Measurements from ENCODE around the gene EYA2.

The EYA2 gene

DNA sequence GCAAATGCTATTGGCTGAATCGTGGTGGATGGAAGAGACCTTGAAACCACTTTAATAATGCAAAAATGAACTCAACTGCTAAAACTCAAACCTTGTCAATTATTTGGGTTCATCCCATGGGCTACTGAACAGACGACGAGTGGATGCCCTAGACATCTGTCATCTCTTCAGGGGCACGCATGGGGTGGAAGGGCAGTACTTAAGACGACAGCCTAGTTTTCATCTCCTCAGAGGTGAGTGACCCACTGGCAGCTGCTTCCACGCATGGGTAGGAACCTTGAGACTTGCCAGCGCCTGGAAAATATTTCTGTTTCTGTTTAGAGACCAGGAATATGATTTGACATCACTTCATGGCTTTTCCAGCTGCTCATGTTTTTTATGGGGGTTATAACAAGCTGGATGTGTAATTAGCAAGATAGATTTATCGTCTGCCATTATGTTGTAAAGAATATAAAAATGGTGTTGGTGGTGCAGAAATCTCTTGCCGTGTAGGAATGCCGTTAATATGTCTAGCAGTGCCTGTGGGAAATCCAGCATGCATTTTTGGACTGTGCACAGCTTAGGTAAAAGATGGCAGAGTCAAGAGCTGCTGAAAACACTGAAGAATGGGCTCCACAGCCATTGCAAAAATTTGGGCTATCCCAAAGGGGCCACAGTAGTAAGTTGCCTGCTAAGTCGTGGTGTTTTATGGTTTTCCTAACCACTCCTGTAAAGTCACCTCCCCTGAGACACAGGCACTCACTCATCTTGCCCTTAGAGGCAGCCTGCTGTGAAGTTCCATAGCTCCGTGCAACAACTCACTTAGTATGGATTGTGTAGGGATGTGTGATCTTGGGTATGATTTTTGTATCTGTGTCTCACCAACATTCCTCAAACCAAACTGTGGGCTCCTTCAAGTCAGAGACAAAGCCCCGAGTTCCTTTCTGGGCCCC, 203.3 kb downstream of the EYA2 start:
- H3K9me3 Mint-ChIP-seq: peaks cover 7% of the 10 kb centered on the region
- no peak overlapping the region for H3K4me3 Mint-ChIP-seq
- no peaks in the 10 kb centered on the region for H3K36me3 Mint-ChIP-seq (ENCODE audit: insufficient read depth)
- no peak overlapping the region for H3K27ac Mint-ChIP-seq (ENCODE audit: low read depth)
- peaks cover 54% of the 10 kb centered on the region for H3K27me3 Mint-ChIP-seq
- ATAC-seq (replicated peaks; ENCODE audit: extremely low read depth, poor library complexity, severe bottlenecking) (no peak), DNase-seq (ENCODE audit: low spot score in 2 of 2) (no peak)
- H3K4me1 Mint-ChIP-seq: no peaks in the 10 kb centered on the region

DNA sequence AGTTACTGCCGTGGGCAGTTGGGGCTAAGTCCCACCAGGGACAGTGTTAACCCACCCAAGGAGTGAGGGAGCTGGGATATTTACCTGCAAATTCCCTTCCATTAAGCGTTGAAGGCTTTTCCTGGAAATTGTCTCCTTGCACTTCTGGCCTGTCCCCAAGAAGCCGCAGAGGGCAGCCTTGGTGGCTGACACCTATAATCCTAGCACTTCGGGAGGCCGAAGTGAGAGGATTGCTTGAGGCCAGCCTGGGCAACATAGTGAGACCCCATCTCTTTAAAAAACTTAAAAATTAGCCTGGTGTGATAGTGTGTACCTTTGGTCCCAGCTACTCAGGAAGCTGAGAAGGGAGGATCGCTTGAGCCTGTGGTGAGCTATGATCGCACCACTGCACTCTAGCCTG, 204.4 kb downstream of the EYA2 start:
- Mint-ChIP-seq H3K4me3 (no peak overlapping the region), H3K27me3 (peaks cover 51% of the 10 kb centered on the region), H3K27ac (ENCODE audit: low read depth) (no peak overlapping the region), H3K4me1 (no peaks in the 10 kb centered on the region), H3K36me3 (ENCODE audit: insufficient read depth) (no peaks in the 10 kb centered on the region), H3K9me3 (peaks cover 14% of the 10 kb centered on the region)
- no peak for ATAC-seq (replicated peaks; ENCODE audit: extremely low read depth, poor library complexity, severe bottlenecking)
- DNase-seq (ENCODE audit: low spot score in 2 of 2): no peak

DNA sequence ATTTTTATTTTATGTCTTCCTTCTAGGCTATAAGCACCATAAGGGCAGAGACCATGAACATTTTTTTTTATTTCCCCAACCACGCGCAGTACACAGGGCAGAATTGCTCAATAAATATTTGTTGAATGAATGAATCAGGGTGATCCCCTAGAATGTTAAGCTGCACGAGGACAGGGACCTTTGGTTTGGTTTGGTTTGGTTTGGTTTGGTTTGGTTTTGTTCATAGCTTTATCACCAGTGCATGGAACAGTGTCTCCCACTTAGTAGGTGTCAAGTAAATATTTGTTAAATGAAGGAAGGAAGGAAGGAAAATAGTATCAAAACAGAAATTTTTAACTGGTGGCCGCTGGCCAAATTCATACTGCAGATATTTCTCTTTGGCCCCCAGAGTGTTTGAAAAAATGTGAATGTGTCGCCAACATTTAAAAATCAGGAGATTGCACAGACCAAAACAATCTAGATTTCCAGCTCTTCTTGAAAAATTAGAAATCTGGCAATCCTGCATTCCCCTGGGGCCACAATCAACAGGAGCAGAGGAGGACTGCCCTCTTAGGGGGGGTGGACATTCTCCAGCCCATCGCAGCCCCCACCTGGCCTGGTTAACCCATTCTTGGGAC, 205.3 kb downstream of the EYA2 start:
- Mint-ChIP-seq H3K9me3 (peaks cover 14% of the 10 kb centered on the region), H3K4me3 (no peak overlapping the region), H3K27ac (ENCODE audit: low read depth) (no peak overlapping the region), H3K4me1 (no peaks in the 10 kb centered on the region), H3K27me3 (peaks cover 50% of the 10 kb centered on the region), H3K36me3 (ENCODE audit: insufficient read depth) (no peaks in the 10 kb centered on the region)
- ATAC-seq (replicated peaks; ENCODE audit: extremely low read depth, poor library complexity, severe bottlenecking) (no peak), DNase-seq (ENCODE audit: low spot score in 2 of 2) (no peak)

DNA sequence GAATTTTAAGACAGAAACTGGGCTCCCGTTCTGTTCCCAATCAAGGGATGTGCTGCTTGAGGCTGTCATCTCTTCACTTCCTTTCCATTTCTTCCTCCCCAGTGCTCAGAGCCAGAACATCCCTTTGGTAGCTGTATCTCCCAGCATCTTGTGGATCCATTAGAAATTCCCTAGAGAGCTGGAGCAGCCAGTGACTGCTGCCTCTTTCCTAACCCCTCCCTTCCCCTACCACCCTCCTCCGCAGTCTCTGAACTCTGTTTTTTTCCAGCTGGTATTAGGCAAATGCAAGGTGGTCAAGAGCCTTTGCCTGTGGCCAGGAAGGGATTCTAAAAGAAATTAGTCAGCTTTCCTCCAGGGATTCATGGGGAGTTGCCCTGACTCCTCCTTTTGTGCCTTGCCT, 208.0 kb downstream of the EYA2 start:
- no peak overlapping the region for H3K4me3 Mint-ChIP-seq
- DNase-seq (ENCODE audit: low spot score in 2 of 2) (no peak), ATAC-seq (replicated peaks; ENCODE audit: extremely low read depth, poor library complexity, severe bottlenecking) (no peak)
- H3K9me3 Mint-ChIP-seq: peaks cover 8% of the 10 kb centered on the region
- no peaks in the 10 kb centered on the region for H3K36me3 Mint-ChIP-seq (ENCODE audit: insufficient read depth)
- no peaks in the 10 kb centered on the region for H3K4me1 Mint-ChIP-seq
- H3K27me3 Mint-ChIP-seq: peaks cover 67% of the 10 kb centered on the region
- H3K27ac Mint-ChIP-seq (ENCODE audit: low read depth): no peak overlapping the region

DNA sequence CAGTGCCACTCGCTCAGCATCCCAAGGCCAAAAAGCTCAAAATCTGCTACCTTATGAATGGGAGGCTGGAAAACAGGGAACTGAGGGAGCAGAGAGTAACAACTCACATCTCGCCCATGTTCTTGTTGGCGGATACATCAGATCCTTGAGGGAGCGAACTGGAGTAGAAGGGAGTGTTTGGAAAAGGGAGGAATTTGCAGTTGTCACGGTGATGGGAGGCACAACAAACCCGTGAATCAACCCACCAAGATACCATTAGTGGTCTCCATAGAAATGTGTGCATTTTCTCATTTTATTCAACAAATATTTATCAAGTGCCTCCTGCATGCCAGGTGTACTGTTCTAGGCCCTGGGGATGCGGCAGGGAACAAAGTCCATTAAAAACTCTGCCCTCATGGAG, 212.1 kb downstream of the EYA2 start:
- H3K9me3 Mint-ChIP-seq: peaks cover 8% of the 10 kb centered on the region
- no peaks in the 10 kb centered on the region for H3K36me3 Mint-ChIP-seq (ENCODE audit: insufficient read depth)
- ATAC-seq (replicated peaks; ENCODE audit: extremely low read depth, poor library complexity, severe bottlenecking) (no peak), DNase-seq (ENCODE audit: low spot score in 2 of 2) (no peak)
- H3K27ac Mint-ChIP-seq (ENCODE audit: low read depth): no peak overlapping the region
- no peak overlapping the region for H3K4me3 Mint-ChIP-seq
- H3K27me3 Mint-ChIP-seq: peaks cover 41% of the 10 kb centered on the region
- no peaks in the 10 kb centered on the region for H3K4me1 Mint-ChIP-seq

DNA sequence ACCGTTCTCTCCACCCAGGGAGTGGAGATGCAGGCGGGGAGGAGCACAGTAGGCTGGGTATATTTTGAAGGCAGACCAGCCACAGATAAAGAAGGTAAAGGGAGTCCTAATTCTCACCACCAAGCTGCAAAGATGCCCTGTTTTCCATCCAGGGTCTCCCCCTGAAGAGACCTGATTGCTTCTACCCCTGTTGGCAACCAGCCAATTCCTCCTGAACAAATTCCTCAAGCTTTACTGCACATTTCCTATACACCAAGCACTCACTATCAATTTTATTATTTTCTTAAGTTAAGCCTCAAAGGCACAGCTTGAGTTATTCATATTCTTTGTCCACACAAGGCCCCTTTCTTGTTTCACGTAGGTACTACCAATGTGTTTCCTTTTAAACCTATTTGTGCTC, 214.4 kb downstream of the EYA2 start:
- ATAC-seq (replicated peaks; ENCODE audit: extremely low read depth, poor library complexity, severe bottlenecking) (no peak), DNase-seq (ENCODE audit: low spot score in 2 of 2) (no peak)
- Mint-ChIP-seq H3K27me3 (peaks cover 26% of the 10 kb centered on the region), H3K4me1 (no peaks in the 10 kb centered on the region), H3K4me3 (no peak overlapping the region), H3K36me3 (ENCODE audit: insufficient read depth) (no peaks in the 10 kb centered on the region), H3K27ac (ENCODE audit: low read depth) (no peak overlapping the region), H3K9me3 (no peaks in the 10 kb centered on the region)

DNA sequence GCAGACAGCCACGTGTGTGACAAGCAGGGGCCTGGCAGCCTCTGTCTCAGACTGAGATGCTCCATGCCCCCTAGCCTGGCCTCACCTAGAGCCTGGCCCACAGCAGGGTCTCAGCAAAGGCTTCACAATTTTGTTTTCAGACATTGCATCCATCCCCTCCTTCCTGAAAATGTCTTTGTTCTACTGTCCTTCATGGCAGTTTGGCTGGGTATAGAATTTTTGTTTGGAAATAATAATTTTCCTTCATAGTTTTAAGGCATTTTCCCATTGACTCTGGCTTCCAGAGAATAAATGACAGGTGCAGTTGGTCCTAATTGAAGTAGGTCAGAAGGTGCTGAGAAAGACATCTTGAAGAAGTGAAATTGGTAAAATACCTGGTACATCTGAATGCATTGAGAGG, 216.2 kb downstream of the EYA2 start:
- Mint-ChIP-seq H3K4me3 (no peak overlapping the region), H3K9me3 (peaks cover 4% of the 10 kb centered on the region), H3K27me3 (peaks cover 20% of the 10 kb centered on the region), H3K4me1 (no peaks in the 10 kb centered on the region), H3K27ac (ENCODE audit: low read depth) (no peak overlapping the region), H3K36me3 (ENCODE audit: insufficient read depth) (no peaks in the 10 kb centered on the region)
- DNase-seq (ENCODE audit: low spot score in 2 of 2) (no peak), ATAC-seq (replicated peaks; ENCODE audit: extremely low read depth, poor library complexity, severe bottlenecking) (no peak)

DNA sequence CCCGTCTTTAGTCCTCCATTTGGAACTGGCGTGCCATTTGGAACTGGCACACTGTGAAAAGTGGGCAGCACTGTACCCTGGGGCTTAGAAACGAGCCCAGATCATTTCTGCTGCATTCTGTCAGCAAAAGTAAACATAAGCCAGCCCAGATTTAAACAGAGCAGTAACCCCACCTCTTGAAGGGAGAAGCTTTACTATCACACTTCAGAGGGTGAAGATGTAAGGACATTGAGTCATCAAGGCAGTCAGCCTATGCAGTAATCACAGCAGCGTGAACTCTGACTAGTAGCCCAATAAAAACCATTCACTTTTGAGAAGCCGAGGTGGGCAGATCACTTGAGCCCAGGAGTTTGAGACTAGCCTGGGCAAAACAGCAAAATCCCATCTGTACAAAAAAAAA, 216.9 kb downstream of the EYA2 start:
- Mint-ChIP-seq H3K9me3 (peaks cover 6% of the 10 kb centered on the region), H3K27ac (ENCODE audit: low read depth) (no peak overlapping the region), H3K4me1 (no peaks in the 10 kb centered on the region), H3K36me3 (ENCODE audit: insufficient read depth) (no peaks in the 10 kb centered on the region), H3K27me3 (peaks cover 20% of the 10 kb centered on the region), H3K4me3 (no peak overlapping the region)
- ATAC-seq (replicated peaks; ENCODE audit: extremely low read depth, poor library complexity, severe bottlenecking) (no peak), DNase-seq (ENCODE audit: low spot score in 2 of 2) (no peak)

DNA sequence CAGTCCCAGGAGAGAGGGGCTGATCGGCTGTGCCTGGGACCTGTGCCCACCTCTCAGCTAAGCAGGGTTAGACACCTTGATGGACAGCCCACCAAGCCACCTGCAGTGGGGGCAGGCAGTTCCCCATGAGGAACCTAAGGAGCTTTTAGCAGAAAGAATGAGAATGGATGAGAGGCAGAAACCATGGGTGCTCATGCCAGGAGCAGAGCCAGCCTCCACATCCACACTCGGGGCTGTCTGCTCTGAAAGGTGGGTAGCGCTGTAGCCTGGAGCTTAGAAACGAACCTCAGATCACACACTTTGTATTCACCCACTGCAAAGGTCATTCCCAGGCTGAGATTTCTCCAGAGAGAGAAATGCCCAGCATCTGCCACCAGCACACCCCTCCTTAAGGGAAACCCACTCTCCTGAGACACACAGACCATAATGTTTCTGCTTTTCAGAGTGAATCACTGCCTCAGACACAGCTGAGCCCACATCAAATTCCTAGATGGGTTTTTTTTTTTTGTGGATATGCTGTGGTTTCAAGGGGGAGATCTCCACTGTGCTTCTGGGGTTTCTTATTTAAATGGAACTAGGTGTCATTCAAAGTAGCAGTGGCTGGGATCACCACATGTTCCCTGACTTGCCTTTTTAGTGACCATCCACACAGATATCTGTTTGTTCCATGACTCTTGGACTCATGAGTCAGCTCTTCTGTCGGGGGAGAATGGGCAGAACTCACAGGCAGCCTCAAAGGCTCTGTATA, 218.9 kb downstream of the EYA2 start:
- peaks cover 6% of the 10 kb centered on the region for H3K9me3 Mint-ChIP-seq
- ATAC-seq (replicated peaks; ENCODE audit: extremely low read depth, poor library complexity, severe bottlenecking) (no peak), DNase-seq (ENCODE audit: low spot score in 2 of 2) (no peak)
- H3K4me1 Mint-ChIP-seq: no peaks in the 10 kb centered on the region
- H3K36me3 Mint-ChIP-seq (ENCODE audit: insufficient read depth): no peaks in the 10 kb centered on the region
- H3K27ac Mint-ChIP-seq (ENCODE audit: low read depth): no peak overlapping the region
- peaks cover 36% of the 10 kb centered on the region for H3K27me3 Mint-ChIP-seq
- no peak overlapping the region for H3K4me3 Mint-ChIP-seq

DNA sequence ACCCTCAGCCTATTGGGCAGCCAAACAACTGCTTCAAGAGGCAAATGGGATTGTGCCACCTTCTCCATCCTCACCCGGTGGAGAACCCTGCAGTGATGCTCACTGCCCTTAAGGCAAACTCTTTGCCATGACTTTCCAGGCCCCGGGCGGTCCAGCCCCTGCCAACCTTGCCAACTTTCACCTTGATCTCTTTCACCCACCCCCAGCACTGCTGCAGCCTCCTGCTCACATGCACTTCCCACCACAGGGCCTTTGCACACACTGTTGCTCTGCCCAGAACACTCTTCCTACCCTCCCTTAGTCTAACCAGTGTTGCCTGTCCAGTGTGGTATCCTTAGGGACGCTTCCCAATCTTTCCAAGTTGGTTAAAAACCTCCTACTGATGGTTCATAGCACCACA, 221.1 kb downstream of the EYA2 start:
- Mint-ChIP-seq H3K27ac (ENCODE audit: low read depth) (no peak overlapping the region), H3K4me1 (no peaks in the 10 kb centered on the region), H3K27me3 (peaks cover 51% of the 10 kb centered on the region), H3K9me3 (peaks cover 6% of the 10 kb centered on the region), H3K4me3 (no peak overlapping the region), H3K36me3 (ENCODE audit: insufficient read depth) (no peaks in the 10 kb centered on the region)
- ATAC-seq (replicated peaks; ENCODE audit: extremely low read depth, poor library complexity, severe bottlenecking) (no peak), DNase-seq (ENCODE audit: low spot score in 2 of 2) (no peak)

DNA sequence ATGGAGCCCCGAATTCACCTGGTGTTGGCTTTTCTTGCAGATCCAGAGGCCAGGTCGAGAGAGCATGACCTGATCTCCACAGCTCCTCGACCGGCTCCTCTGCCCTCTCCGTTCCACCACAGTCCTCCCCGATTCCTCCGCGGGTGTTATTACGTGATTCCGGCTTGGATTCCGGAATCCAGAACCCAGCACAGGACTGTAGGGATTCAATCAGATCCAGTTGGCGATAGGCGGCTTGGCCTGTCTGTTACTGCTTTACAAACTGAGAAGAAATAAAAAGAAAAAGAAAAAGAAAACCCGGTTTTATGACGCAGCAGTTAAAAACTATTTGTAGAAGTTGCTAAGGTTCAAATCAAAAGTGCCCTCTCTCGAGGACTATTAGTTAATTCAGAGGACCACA, 222.7 kb downstream of the EYA2 start:
- no peaks in the 10 kb centered on the region for H3K36me3 Mint-ChIP-seq (ENCODE audit: insufficient read depth)
- no peak for ATAC-seq (replicated peaks; ENCODE audit: extremely low read depth, poor library complexity, severe bottlenecking)
- no peak overlapping the region for H3K4me3 Mint-ChIP-seq

DNA sequence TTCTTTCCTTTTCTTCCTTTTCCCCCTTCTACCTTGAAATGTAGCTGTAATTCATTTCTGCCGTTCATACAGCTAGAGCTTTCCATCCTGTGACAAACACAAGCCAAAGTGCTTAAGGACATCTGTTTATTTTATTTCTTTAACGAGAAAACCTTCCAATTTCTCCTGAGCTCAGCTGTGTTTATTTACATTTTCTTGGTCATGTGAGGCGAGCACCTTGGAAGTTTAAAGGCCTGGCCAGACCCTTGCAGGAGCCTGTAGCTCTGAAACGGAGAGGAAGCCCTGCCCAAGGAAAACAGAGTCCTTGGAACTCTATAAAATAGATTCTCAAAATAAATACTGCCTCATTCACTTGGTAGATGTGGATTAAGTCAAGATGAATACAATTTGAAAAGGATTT, 223.1 kb downstream of the EYA2 start:
- Mint-ChIP-seq H3K4me3 (no peak overlapping the region), H3K36me3 (ENCODE audit: insufficient read depth) (no peaks in the 10 kb centered on the region), H3K27ac (ENCODE audit: low read depth) (no peak overlapping the region), H3K9me3 (peaks cover 6% of the 10 kb centered on the region), H3K27me3 (peaks cover 60% of the 10 kb centered on the region), H3K4me1 (no peaks in the 10 kb centered on the region)
- DNase-seq (ENCODE audit: low spot score in 2 of 2): no peak
- no peak for ATAC-seq (replicated peaks; ENCODE audit: extremely low read depth, poor library complexity, severe bottlenecking)

More for the DNA sequence above, 222.7 kb downstream of the EYA2 start:
- Mint-ChIP-seq H3K9me3 (peaks cover 6% of the 10 kb centered on the region), H3K4me1 (no peaks in the 10 kb centered on the region), H3K27me3 (peaks cover 60% of the 10 kb centered on the region), H3K27ac (ENCODE audit: low read depth) (no peak overlapping the region)
- no peak for DNase-seq (ENCODE audit: low spot score in 2 of 2)
